Cerebellar nuclear complex (tissue), 1 donor: ENCODE data around the gene EVX2.

ENCODE experiments used
- DNase-seq, 2 experiments: peaks; one replicate each; lab custom pipeline; 2025; lab: John Stamatoyannopoulos, UW

Gene EVX2

GRCh38 chr2:176083796-176084261 is at the start of gene EVX2:
TSS of gene EVX2 (minus strand) at chr2:176083962. CDS start at chr2:176083776, 186 bp downstream.
- no peak for DNase-seq

GRCh38 chr2:176133389-176133788 is 49.6 kb upstream of the EVX2 start:
- no peak for DNase-seq

- no peak for DNase-seq
Observed at GRCh38 chr2:176132205-176133171, 48.7 kb upstream of the EVX2 start.

- no peak for DNase-seq
Observed at GRCh38 chr2:176131848-176132158, 48.0 kb upstream of the EVX2 start.

- DNase-seq = no peak
Observed at GRCh38 chr2:176130957-176131847, 47.4 kb upstream of the EVX2 start.

GRCh38 chr2:176130147-176130956 is 46.6 kb upstream of the EVX2 start:
- no peak for DNase-seq

- no peak for DNase-seq
Observed at GRCh38 chr2:176129813-176130146, 46.0 kb upstream of the EVX2 start.

- DNase-seq = no peak
Observed at GRCh38 chr2:176128982-176129796, 45.4 kb upstream of the EVX2 start, which contains the start of gene HOXD8. TSS of gene HOXD8 (plus strand) at chr2:176129705. CDS start at chr2:176130367, 662 bp downstream.

- DNase-seq = no peak
Observed at GRCh38 chr2:176128172-176128981, 44.6 kb upstream of the EVX2 start.

GRCh38 chr2:176127774-176128072 is 44.0 kb upstream of the EVX2 start:
- no peak for DNase-seq

GRCh38 chr2:176126929-176127773 is 43.4 kb upstream of the EVX2 start:
- DNase-seq = no peak

- DNase-seq = no peak
Observed at GRCh38 chr2:176125772-176126054, 42.0 kb upstream of the EVX2 start.

- no peak for DNase-seq
Observed at GRCh38 chr2:176124947-176125771, 41.4 kb upstream of the EVX2 start.

GRCh38 chr2:176124110-176124946 is 40.6 kb upstream of the EVX2 start:
- DNase-seq = no peak

- no peak for DNase-seq
Observed at GRCh38 chr2:176123411-176124109, 39.8 kb upstream of the EVX2 start.

- no peak for DNase-seq
Observed at GRCh38 chr2:176122683-176123410, 39.1 kb upstream of the EVX2 start, which contains the start of gene HOXD9. TSS of gene HOXD9 (plus strand) at chr2:176122719. CDS start at chr2:176122769, 50 bp downstream.
